Uterus (tissue), 4 donors: ENCODE data around the gene AVPR2. TPM values are rescaled to one million over a fixed set of nuclear protein-coding genes. Genes with fewer than 3 reads are reported as not detected.

ENCODE experiments used
- DNase-seq, 2 donors: peaks; one replicate each; pipeline ENCODE4 v3.0.0-alpha.2; 2019 to 2020
- H3K27ac ChIP-seq, 2 donors: fragments of 200-600 bp; sonication (generic); 1 replicate in 1 of 2; 2 replicates in 1 of 2; pipeline ENCODE4 v1.5.1; 2016 to 2018
- H3K27me3 ChIP-seq, 2 donors: fragments of 200-600 bp; sonication (generic); one replicate each; pipeline ENCODE4 v1.5.1; 2018 to 2019; ENCODE audit warnings: control low read depth in 1 of 2
- H3K36me3 ChIP-seq, 2 donors: fragments of 200-600 bp; sonication (generic); one replicate each; pipeline ENCODE4 v1.5.1; 2019; ENCODE audit warnings: control low read depth in 1 of 2
- H3K4me1 ChIP-seq, 2 donors: fragments of 200-600 bp; sonication (generic); one replicate each; pipeline ENCODE4 v1.5.1; 2018 to 2019; ENCODE audit warnings: control low read depth in 1 of 2
- H3K4me3 ChIP-seq, 2 donors: fragments of 200-600 bp; sonication (generic); 1 replicate in 1 of 2; 2 replicates in 1 of 2; pipeline ENCODE4 v1.5.1; 2018 to 2019; ENCODE audit warnings: mild to moderate bottlenecking in 1 of 2
- H3K9me3 ChIP-seq, 2 donors: fragments of 200-600 bp; sonication (generic); one replicate each; pipeline ENCODE4 v1.5.1; 2019; ENCODE audit warnings: control low read depth in 1 of 2
- POLR2A ChIP-seq, 2 donors: fragments of 450-650 bp; IDR thresholded peaks; one replicate each; pipeline ENCODE4 v1.6.1; 2016; ENCODE audit warnings: antibody characterized with exemption in 2 of 2, mild to moderate bottlenecking in 1 of 2, moderate library complexity in 1 of 2
- intact Hi-C: fragments of 100-400 bp; cut with DNase I; formaldehyde crosslinking; loops from one replicate; pipeline ENCODE4 v1.15.1; 2023; ENCODE audit warnings: low total_unique reads
- total RNA-seq, 4 donors: library from RNA; depleted of rRNA in 3 of 4; stranded (reverse); fragments of >200 nt in 3 of 4; gene quantifications; one replicate each; pipeline versions ENCODE4 v1.1.0 to v1.2.4, GENCODE V29; 2014 to 2023
- TF ChIP-seq, protein P1 (sequence below), 4 experiments: fragments of 200-600 bp in 2 of 4; fragments of 450-650 bp in 2 of 4; sonication (generic) in 2 of 4; IDR thresholded peaks; one replicate each; pipeline ENCODE4 v1.5.1; 2016 to 2019; ENCODE audit warnings: antibody characterized with exemption in 4 of 4, mild to moderate bottlenecking in 2 of 4, moderate library complexity in 1 of 4
- donor health status: DM: yes; HTN: yes; CAD: no.

The AVPR2 gene
- total RNA-seq, 4 donors from 2014 or later = 0.35 to 5.2 (median 4.4) TPM; not detected in 1

DNA sequence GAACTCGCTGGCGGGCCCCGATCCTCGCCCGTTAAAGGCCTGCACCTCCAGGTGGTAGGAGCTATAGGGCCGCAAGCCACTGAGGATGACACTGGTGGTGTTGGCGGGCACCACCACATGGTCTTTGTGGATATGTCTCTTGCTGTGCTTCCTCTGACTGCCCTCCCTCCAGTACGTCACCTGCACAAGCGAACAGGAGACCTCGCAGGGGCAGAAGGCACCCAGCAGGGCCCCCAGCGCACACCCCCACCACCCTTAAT is 39.2 kb upstream of the AVPR2 start:
- Histone ChIP-seq H3K27ac (no peak overlapping the region), H3K27me3 (no peaks in the 10 kb centered on the region), H3K4me3 (no peak overlapping the region), H3K36me3 (no peaks in the 10 kb centered on the region), H3K9me3 (no peaks in the 10 kb centered on the region), H3K4me1 (no peaks in the 10 kb centered on the region)
- no peak for DNase-seq
- no peak for TF ChIP-seq POLR2A (IDR thresholded peaks at IDR 0.05)
- TF ChIP-seq, protein P1, sequence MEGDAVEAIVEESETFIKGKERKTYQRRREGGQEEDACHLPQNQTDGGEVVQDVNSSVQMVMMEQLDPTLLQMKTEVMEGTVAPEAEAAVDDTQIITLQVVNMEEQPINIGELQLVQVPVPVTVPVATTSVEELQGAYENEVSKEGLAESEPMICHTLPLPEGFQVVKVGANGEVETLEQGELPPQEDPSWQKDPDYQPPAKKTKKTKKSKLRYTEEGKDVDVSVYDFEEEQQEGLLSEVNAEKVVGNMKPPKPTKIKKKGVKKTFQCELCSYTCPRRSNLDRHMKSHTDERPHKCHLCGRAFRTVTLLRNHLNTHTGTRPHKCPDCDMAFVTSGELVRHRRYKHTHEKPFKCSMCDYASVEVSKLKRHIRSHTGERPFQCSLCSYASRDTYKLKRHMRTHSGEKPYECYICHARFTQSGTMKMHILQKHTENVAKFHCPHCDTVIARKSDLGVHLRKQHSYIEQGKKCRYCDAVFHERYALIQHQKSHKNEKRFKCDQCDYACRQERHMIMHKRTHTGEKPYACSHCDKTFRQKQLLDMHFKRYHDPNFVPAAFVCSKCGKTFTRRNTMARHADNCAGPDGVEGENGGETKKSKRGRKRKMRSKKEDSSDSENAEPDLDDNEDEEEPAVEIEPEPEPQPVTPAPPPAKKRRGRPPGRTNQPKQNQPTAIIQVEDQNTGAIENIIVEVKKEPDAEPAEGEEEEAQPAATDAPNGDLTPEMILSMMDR (IDR thresholded peaks at IDR 0.05) = no peak
- intact Hi-C loops = no loop called here

DNA sequence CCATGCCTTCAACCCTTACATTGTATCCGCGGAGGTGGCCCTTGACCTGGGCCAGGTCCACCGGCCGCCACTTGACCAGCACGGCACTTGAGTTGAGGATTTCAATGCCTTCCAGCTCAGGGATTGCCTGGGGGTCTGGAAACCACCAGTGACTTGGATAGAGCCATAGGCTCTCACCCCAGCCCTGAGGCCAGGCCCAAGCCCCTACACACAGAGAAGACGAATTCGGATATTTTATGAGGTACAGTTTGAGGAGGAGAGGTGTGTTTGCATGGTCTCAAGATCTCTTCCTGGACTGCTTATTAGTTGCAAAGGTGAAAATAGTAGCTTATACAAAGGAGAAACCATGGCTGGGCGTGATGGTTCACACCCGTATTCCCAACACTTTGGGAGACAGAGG is 38.8 kb upstream of the AVPR2 start:
- TF ChIP-seq, protein P1 (IDR thresholded peaks at IDR 0.05) = no peak
- no peak for TF ChIP-seq POLR2A (IDR thresholded peaks at IDR 0.05)
- H3K36me3 ChIP-seq = no peaks in the 10 kb centered on the region
- H3K27ac ChIP-seq = no peak overlapping the region
- H3K27me3 ChIP-seq = no peaks in the 10 kb centered on the region
- intact Hi-C loops = no loop called here
- no peaks in the 10 kb centered on the region for H3K9me3 ChIP-seq
- no peaks in the 10 kb centered on the region for H3K4me1 ChIP-seq
- DNase-seq = no peak
- H3K4me3 ChIP-seq = no peak overlapping the region

DNA sequence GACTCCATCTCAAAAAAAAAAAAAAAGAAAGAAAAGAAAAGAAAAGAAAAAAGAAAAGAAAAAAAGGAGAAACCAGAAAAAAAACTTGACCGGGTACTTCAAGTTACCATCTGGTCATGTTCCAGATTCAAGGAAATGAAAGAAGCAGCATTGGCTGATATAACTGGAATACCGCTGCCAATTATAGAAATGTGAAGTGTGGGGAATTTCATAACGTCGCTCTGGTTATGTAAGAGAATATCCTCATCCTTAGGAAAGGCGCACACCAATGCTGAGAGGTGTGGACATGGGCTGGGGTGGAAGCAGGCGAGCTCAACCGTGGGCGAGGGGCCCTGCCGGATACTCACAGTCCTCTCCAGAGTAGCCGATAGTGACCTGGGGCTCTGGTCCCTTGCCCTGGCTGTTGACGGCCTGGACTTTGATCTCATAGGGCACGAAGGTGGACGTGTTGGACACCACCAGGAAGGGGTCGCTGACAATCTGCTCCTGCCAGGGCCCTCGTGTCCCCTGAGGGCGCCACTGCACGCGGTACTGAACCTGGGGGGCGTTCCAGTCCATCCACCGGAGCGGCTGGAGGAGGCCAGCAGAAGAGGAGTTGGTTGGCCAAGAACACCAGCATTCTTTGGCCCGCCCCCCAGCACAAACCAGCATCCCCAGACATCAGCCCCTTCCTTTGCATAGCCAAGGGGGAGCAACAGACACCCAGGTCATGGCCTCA is 38.0 kb upstream of the AVPR2 start:
- Histone ChIP-seq H3K9me3 (no peaks in the 10 kb centered on the region), H3K4me3 (no peak overlapping the region), H3K4me1 (no peaks in the 10 kb centered on the region), H3K27me3 (no peaks in the 10 kb centered on the region), H3K27ac (no peak overlapping the region), H3K36me3 (no peaks in the 10 kb centered on the region)
- no peak for DNase-seq
- TF ChIP-seq, protein P1 (IDR thresholded peaks at IDR 0.05) = no peak
- TF ChIP-seq POLR2A (IDR thresholded peaks at IDR 0.05) = no peak
- intact Hi-C loops = no loop called here

DNA sequence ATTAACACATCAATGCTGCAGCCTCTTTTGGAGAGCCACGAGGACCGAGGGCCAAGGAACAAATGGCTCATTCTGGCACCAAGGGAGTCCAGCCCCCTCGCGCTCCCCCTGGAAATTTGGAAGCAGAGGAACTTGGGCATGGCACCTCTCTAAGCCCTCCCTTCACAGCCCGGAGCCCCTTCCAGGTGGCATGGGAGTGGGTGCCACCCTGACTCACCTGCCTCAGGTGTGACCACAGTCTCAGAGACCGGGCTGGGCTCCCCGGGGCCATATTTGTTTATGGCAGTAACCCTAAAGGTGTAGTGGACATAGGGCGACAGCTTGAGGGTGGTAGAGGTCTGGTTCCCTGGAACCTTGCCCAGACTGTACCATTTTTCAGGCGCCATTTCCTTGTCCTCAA is 37.3 kb upstream of the AVPR2 start:
- Histone ChIP-seq H3K27ac (no peak overlapping the region), H3K9me3 (no peaks in the 10 kb centered on the region), H3K27me3 (no peaks in the 10 kb centered on the region), H3K4me1 (no peaks in the 10 kb centered on the region), H3K36me3 (no peaks in the 10 kb centered on the region), H3K4me3 (no peak overlapping the region)
- TF ChIP-seq POLR2A (IDR thresholded peaks at IDR 0.05) = no peak
- TF ChIP-seq, protein P1 (IDR thresholded peaks at IDR 0.05) = no peak
- no peak for DNase-seq
- intact Hi-C loops = no loop called here

DNA sequence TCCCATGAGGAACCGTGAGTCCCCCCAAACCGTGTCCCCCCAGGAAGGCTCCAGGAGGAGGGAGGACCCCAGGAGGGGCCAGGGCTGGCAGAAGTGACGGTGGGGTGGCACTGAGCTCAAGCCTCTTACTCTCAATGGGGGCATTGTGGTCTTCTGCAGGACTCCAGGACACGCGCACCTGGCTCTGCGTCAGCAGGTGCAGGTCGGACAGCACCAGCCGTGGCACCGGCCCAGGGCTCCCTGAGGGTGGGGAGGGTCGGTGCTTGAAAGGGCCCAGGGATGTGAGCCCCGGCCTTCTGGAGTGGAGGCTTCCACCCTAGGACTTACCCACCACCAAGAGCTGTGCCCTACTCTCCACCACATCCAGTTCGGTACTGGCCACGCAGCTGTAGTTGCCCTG is 36.8 kb upstream of the AVPR2 start:
- DNase-seq = no peak
- Histone ChIP-seq H3K9me3 (no peaks in the 10 kb centered on the region), H3K36me3 (no peaks in the 10 kb centered on the region), H3K27me3 (no peaks in the 10 kb centered on the region), H3K27ac (no peak overlapping the region), H3K4me1 (no peaks in the 10 kb centered on the region), H3K4me3 (no peak overlapping the region)
- TF ChIP-seq, protein P1 (IDR thresholded peaks at IDR 0.05) = no peak
- no peak for TF ChIP-seq POLR2A (IDR thresholded peaks at IDR 0.05)
- intact Hi-C loops = no loop called here
